C4-2B (cell line): ENCODE data around the gene PRKD2.

ENCODE experiments used
- ZFX ChIP-seq: fragments of 450-650 bp; IDR thresholded peaks from 2 replicates; pipeline ENCODE4 v1.6.1; 2017
- TF ChIP-seq, protein P1 (sequence below): fragments of 450-650 bp; conservative IDR thresholded peaks from 2 replicates; pipeline ENCODE4 v1.5.1; 2017; ENCODE audit warnings: mild to moderate bottlenecking

DNA sequence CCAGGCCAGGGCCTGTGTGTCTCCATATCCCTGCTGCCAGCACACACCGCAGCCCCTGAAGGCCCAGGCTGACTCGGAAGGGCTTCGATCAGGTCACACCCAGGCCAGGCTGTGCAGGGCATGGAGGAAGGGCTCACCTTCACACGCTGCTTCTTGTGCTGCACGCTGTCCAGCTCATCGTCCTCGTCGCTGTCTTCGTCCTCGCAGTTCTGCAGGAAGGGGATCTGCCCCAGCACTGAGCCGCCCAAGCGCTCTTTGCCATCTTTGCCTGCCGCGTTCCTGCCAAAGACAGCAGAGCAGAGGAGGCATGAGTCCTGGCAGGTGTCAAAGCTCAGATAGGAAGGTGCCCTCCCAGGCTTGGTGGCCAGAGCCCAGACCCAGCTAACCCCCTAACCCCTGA, 13.7 kb upstream of the PRKD2 start:
- TF ChIP-seq, protein P1, sequence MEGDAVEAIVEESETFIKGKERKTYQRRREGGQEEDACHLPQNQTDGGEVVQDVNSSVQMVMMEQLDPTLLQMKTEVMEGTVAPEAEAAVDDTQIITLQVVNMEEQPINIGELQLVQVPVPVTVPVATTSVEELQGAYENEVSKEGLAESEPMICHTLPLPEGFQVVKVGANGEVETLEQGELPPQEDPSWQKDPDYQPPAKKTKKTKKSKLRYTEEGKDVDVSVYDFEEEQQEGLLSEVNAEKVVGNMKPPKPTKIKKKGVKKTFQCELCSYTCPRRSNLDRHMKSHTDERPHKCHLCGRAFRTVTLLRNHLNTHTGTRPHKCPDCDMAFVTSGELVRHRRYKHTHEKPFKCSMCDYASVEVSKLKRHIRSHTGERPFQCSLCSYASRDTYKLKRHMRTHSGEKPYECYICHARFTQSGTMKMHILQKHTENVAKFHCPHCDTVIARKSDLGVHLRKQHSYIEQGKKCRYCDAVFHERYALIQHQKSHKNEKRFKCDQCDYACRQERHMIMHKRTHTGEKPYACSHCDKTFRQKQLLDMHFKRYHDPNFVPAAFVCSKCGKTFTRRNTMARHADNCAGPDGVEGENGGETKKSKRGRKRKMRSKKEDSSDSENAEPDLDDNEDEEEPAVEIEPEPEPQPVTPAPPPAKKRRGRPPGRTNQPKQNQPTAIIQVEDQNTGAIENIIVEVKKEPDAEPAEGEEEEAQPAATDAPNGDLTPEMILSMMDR = no peak
- no peak for TF ChIP-seq ZFX
